ENCODE data around the gene SLC29A4. TPM values are rescaled to one million over a fixed set of nuclear protein-coding genes. Genes with fewer than 3 reads are reported as not detected.
"Not testable (repeated sequence)": the region's sequence is repeated elsewhere in the genome, so short reads cannot be mapped to it uniquely, and the experiment has no call there.

SLC29A4 gene
- total RNA-seq, 1 experiment from 2014 or later, result 24.5 TPM

- H3K9me3 ChIP-seq (ENCODE audit: control insufficient read depth in 1 of 2, insufficient read depth in 1 of 2, low read depth in 1 of 2, low read length in 2 of 2); POLR2A ChIA-PET; CTCF ChIA-PET; H3K27ac ChIP-seq (ENCODE audit: low read depth, low read length); H4K20me1 ChIP-seq (ENCODE audit: insufficient read depth); H3K9ac ChIP-seq (ENCODE audit: low read length); BruUV-seq (replicated peaks); H3K4me3 ChIP-seq (replicated peaks in 1 of 2; ENCODE audit: low read depth in 1 of 2, low read length in 2 of 2); H3K79me2 ChIP-seq (ENCODE audit: insufficient read depth, low read length); H3K36me3 ChIP-seq (ENCODE audit: control insufficient read depth in 1 of 2, insufficient read depth in 2 of 2, low read length in 2 of 2); H3K4me1 ChIP-seq (ENCODE audit: control insufficient read depth in 1 of 2, insufficient read depth in 2 of 2, low read length in 2 of 2); H2AFZ ChIP-seq (ENCODE audit: low read depth, low read length, poor library complexity, severe bottlenecking); intact Hi-C loops (cut with micrococcal nuclease); RAD21 ChIA-PET (ENCODE audit: low non-redundant PET in 1 of 2, low total read pairs in 2 of 2, uncharacterized antibody in 2 of 2, unreplicated experiment in 2 of 2); H3K4me2 ChIP-seq (ENCODE audit: low read length); ATAC-seq; H3K9me2 ChIP-seq (ENCODE audit: insufficient read depth); DNase-seq (ENCODE audit: low read depth, low spot score); H3K27me3 ChIP-seq (ENCODE audit: insufficient read depth, low read length): not testable (repeated sequence)
These were observed 41.3 kb downstream of the SLC29A4 start for GRCh38 chr7:5323800-5324781.

GRCh38 chr7:5324961-5325360 is 42.2 kb downstream of the SLC29A4 start:
- CTCF ChIA-PET, result no interaction called here
- no peaks in the 10 kb centered on the region for H3K27me3 ChIP-seq (ENCODE audit: insufficient read depth, low read length)
- no peak overlapping the region for H2AFZ ChIP-seq (ENCODE audit: low read depth, low read length, poor library complexity, severe bottlenecking)
- no peak overlapping the region for H3K9ac ChIP-seq (ENCODE audit: low read length)
- no TSS peak for BruUV-seq (replicated peaks)
- no peak for TF ChIP-seq ZNF274 (IDR thresholded peaks at IDR 0.05; ENCODE audit: low read depth, low read length)
- peaks cover 5 to 9% of the 10 kb centered on the region in 2 experiments; a peak in 3 of 4 replicates for H3K36me3 ChIP-seq (ENCODE audit: control insufficient read depth in 1 of 2, insufficient read depth in 2 of 2, low read length in 2 of 2)
- no peak overlapping the region for H3K4me3 ChIP-seq (replicated peaks in 1 of 2; ENCODE audit: low read depth in 1 of 2, low read length in 2 of 2)
- ATAC-seq (no peak), DNase-seq (ENCODE audit: low read depth, low spot score) (no peak)
- no peaks in the 10 kb centered on the region for H3K4me1 ChIP-seq (ENCODE audit: control insufficient read depth in 1 of 2, insufficient read depth in 2 of 2, low read length in 2 of 2)
- no peaks in the 10 kb centered on the region for H3K9me2 ChIP-seq (ENCODE audit: insufficient read depth)
- no peaks in the 10 kb centered on the region for H3K9me3 ChIP-seq (ENCODE audit: control insufficient read depth in 1 of 2, insufficient read depth in 1 of 2, low read depth in 1 of 2, low read length in 2 of 2)
- intact Hi-C loops (cut with micrococcal nuclease), result no loop called here
- H3K27ac ChIP-seq (ENCODE audit: low read depth, low read length), result no peak overlapping the region
- no peaks in the 10 kb centered on the region for H4K20me1 ChIP-seq (ENCODE audit: insufficient read depth)
- POLR2A ChIA-PET, result no interaction called here
- H3K4me2 ChIP-seq (ENCODE audit: low read length), result no peak overlapping the region
- no peaks in the 10 kb centered on the region for H3K79me2 ChIP-seq (ENCODE audit: insufficient read depth, low read length)
- RAD21 ChIA-PET (ENCODE audit: low non-redundant PET in 1 of 2, low total read pairs in 2 of 2, uncharacterized antibody in 2 of 2, unreplicated experiment in 2 of 2), result no interaction called here
